K562 (cell line): ENCODE data around the gene KRTAP1-3. TPM values are rescaled to one million over a fixed set of nuclear protein-coding genes. Genes with fewer than 3 reads are reported as not detected.

Experiments used
- ATAC-seq: fragments of 200-7000 bp; cut with Tn5 transposase; 3 replicates; pipeline ENCODE4 v1.9.1; 2020; ENCODE audit warnings: moderate library complexity
- BruUV-seq: library from RNA; stranded (reverse); fragments of 400-500 nt; replicated peaks from 2 replicates; lab custom pipeline; 2021; lab: Mats Ljungman, UMichigan
- CTCF ChIA-PET: fragments of 300-600 bp; formaldehyde crosslinking; extraction: SDS; loops from one replicate; lab custom pipeline; 2021; ENCODE audit warnings: low intra/inter-chr PET ratio; lab: Yijun Ruan, JAX
- POLR2A ChIA-PET: fragments of 300-600, 350-650 bp; sonication (Branson Sonifier 250); formaldehyde crosslinking; extraction: SDS; loops from one replicate; lab custom pipeline; 2021; ENCODE audit warnings: antibody characterized with exemption, inconsistent platforms; lab: Yijun Ruan, JAX
- DNase-seq, 4 experiments: peaks; one replicate each; pipeline versions ENCODE4 v3.0.0 to v3.0.0-alpha.2; 2011 to 2018; ENCODE audit warnings: low spot score in 3 of 4, mixed read lengths in 3 of 4; ENCODE audit errors: extremely low read depth in 1 of 4
- FAIRE-seq: peaks from 2 replicates; lab custom pipeline; 2011; peaks lifted over from hg19 to GRCh38; lab: Jason Lieb, UNC
- H2AFZ ChIP-seq: 2 replicates; pipeline ENCODE4 v1.6.0; 2011; ENCODE audit warnings: low read depth, low read length, control low read depth, inconsistent platforms
- H3K27ac ChIP-seq: fragments of 200-600 bp; 3 replicates; pipeline ENCODE4 v1.8.0; 2011; ENCODE audit warnings: low read depth, mild to moderate bottlenecking, control low read depth, inconsistent platforms, low read length, moderate library complexity, mixed read lengths; ENCODE audit errors: extremely low read depth
- H3K27me3 ChIP-seq, 2 experiments: fragments of 300-600 bp in 1 of 2; 2 replicates in 1 of 2; 3 replicates in 1 of 2; pipeline versions ENCODE4 v1.6.0 to v1.8.0; 2011; ENCODE audit warnings: inconsistent platforms in 2 of 2, low read length in 2 of 2, mild to moderate bottlenecking in 1 of 2, mixed read lengths in 1 of 2, moderate library complexity in 1 of 2; ENCODE audit not compliant: control insufficient read depth in 2 of 2, insufficient read depth in 2 of 2
- H3K36me3 ChIP-seq: fragments of 300-600 bp; 3 replicates; pipeline ENCODE4 v1.8.0; 2011; ENCODE audit warnings: mild to moderate bottlenecking, low read length, inconsistent platforms; ENCODE audit not compliant: control insufficient read depth, insufficient read depth
- H3K4me1 ChIP-seq, 2 experiments: fragments of 200-600 bp in 1 of 2; replicated peaks in 1 of 2; 2 replicates in 1 of 2; 3 replicates in 1 of 2; pipeline versions ENCODE4 v1.5.1 to v1.8.0; 2011; ENCODE audit warnings: inconsistent platforms in 2 of 2, low read length in 2 of 2, mild to moderate bottlenecking in 1 of 2, mixed read lengths in 1 of 2, moderate library complexity in 1 of 2; ENCODE audit not compliant: control insufficient read depth in 2 of 2, insufficient read depth in 2 of 2
- H3K4me2 ChIP-seq: 2 replicates; pipeline ENCODE4 v1.6.1; 2011; ENCODE audit warnings: low read length, control low read depth, inconsistent platforms, mixed read lengths; ENCODE audit not compliant: insufficient read depth
- H3K4me3 ChIP-seq: fragments of 200-600 bp; sonication (generic), shearing (Covaris generic); 2 replicates; pipeline ENCODE4 v1.5.1; 2016; ENCODE audit warnings: control low read depth, inconsistent platforms
- H3K79me2 ChIP-seq: fragments of 200-600 bp; 3 replicates; pipeline ENCODE4 v1.8.0; 2011; ENCODE audit warnings: low read length, inconsistent platforms; ENCODE audit not compliant: control insufficient read depth, insufficient read depth
- H3K9ac ChIP-seq, 2 experiments: 2 replicates each; pipeline versions ENCODE4 v1.6.0 to v1.6.1; 2011; ENCODE audit warnings: low read depth in 2 of 2, low read length in 2 of 2, control low read depth in 1 of 2, inconsistent platforms in 1 of 2, mild to moderate bottlenecking in 1 of 2, mixed read lengths in 1 of 2; ENCODE audit not compliant: insufficient read depth in 1 of 2
- H3K9me1 ChIP-seq: one replicate; pipeline ENCODE4 v1.6.0; 2011; ENCODE audit warnings: inconsistent platforms, mild to moderate bottlenecking, low read length, moderate library complexity; ENCODE audit not compliant: control insufficient read depth, insufficient read depth
- H3K9me3 ChIP-seq: replicated peaks from 2 replicates; pipeline ENCODE4 v1.5.1; 2011; ENCODE audit warnings: low read depth, low read length, inconsistent platforms; ENCODE audit not compliant: control insufficient read depth, insufficient read depth
- H4K20me1 ChIP-seq: replicated peaks from 2 replicates; pipeline ENCODE4 v1.6.1; 2011; ENCODE audit warnings: low read length, inconsistent platforms, mixed read lengths; ENCODE audit not compliant: control insufficient read depth, insufficient read depth
- CAMTA2 ChIP-seq: fragments of 250-450 bp; sonication (Bioruptor Pico); conservative IDR thresholded peaks from 2 replicates; pipeline ENCODE4 v1.5.1; 2022
- CBX2 ChIP-seq: fragments of 200-600 bp; sonication (generic); IDR thresholded peaks from one replicate; pipeline ENCODE4 v1.6.1; 2012; ENCODE audit warnings: mild to moderate bottlenecking, low read length, inconsistent platforms; ENCODE audit not compliant: insufficient read depth, poor library complexity, severe bottlenecking
- HLTF ChIP-seq: fragments of 450-650 bp; IDR thresholded peaks from 2 replicates; pipeline ENCODE4 v1.6.1; 2016
- ILK ChIP-seq: fragments of 450-650 bp; IDR thresholded peaks from 2 replicates; pipeline ENCODE4 v1.6.1; 2016; ENCODE audit warnings: missing genetic modification characterization, low read depth, mild to moderate bottlenecking, missing compliant biosample characterization, moderate library complexity, borderline replicate concordance
- KLF10 ChIP-seq: fragments of 250-450 bp; sonication (Bioruptor Pico); IDR thresholded peaks from 2 replicates; pipeline ENCODE4 v1.6.1; 2021; ENCODE audit warnings: matching md5 sums
- NCOA2 ChIP-seq, 2 experiments: fragments of 450-650 bp; IDR thresholded peaks; 2 replicates each; pipeline ENCODE4 v1.6.1; 2018; ENCODE audit warnings: mild to moderate bottlenecking in 2 of 2, moderate library complexity in 1 of 2; ENCODE audit not compliant: partially characterized antibody in 2 of 2
- NFIX ChIP-seq: fragments of 250-450 bp; sonication (Bioruptor Pico); IDR thresholded peaks from 2 replicates; pipeline ENCODE4 v1.4.0; 2020; ENCODE audit warnings: low read depth, mild to moderate bottlenecking, moderate library complexity
- NFRKB ChIP-seq: fragments of 450-650 bp; IDR thresholded peaks from 2 replicates; pipeline ENCODE4 v1.6.1; 2016; ENCODE audit warnings: low read depth
- OTX1 ChIP-seq: fragments of 450-650 bp; formaldehyde crosslinking; IDR thresholded peaks from 2 replicates; pipeline ENCODE4 v1.4.0; 2022; ENCODE audit warnings: mild to moderate bottlenecking
- POLR2B ChIP-seq: fragments of 450-650 bp; IDR thresholded peaks from 2 replicates; pipeline ENCODE4 v1.6.1; 2018; ENCODE audit warnings: low read depth; ENCODE audit not compliant: partially characterized antibody
- RAD21 ChIP-seq, 2 experiments: fragments of 250-450 bp in 1 of 2; fragments of 450-650 bp in 1 of 2; sonication (Bioruptor Pico) in 1 of 2; formaldehyde crosslinking in 1 of 2; IDR thresholded peaks in 1 of 2; conservative IDR thresholded peaks in 1 of 2; 2 replicates each; pipeline versions ENCODE4 v1.4.0 to v1.8.0; 2020 to 2022; ENCODE audit warnings: mild to moderate bottlenecking in 2 of 2, moderate library complexity in 1 of 2
- STAT5B ChIP-seq: fragments of 250-450 bp; sonication (Bioruptor Pico); IDR thresholded peaks from 2 replicates; pipeline ENCODE4 v1.8.0; 2021; ENCODE audit warnings: mild to moderate bottlenecking, inconsistent platforms
- USF1 ChIP-seq: sonication (generic); formaldehyde crosslinking; IDR thresholded peaks from 2 replicates; pipeline ENCODE4 v1.9.0; 2022; ENCODE audit warnings: mild to moderate bottlenecking, missing genetic modification reagents
- ZNF696 ChIP-seq: fragments of 250-450 bp; sonication (Bioruptor Pico); conservative IDR thresholded peaks from 2 replicates; pipeline ENCODE4 v1.4.0; 2020; ENCODE audit warnings: mild to moderate bottlenecking, moderate library complexity
- in situ Hi-C: fragments of 300-500 bp; cut with MboI; formaldehyde crosslinking; loops from 4 replicates; pipeline ENCODE4 v1.15.0; 2018; ENCODE audit warnings: inconsistent platforms, mixed read lengths
- intact Hi-C: fragments of 100-400 bp; cut with micrococcal nuclease; formaldehyde crosslinking; loops from 2 replicates; pipeline ENCODE4 v1.14.2; 2022
- polyA plus RNA-seq, 8 experiments: library from polyadenylated mRNA; depleted of rRNA in 4 of 8; stranded (reverse) in 5 of 8; unstranded in 3 of 8; fragments of >200 nt; fragmentation: Nextera tagmentation in 2 of 8; fragmentation: Illumina TruSeq in 1 of 8; extraction: Ambion mirVana in 2 of 8; extraction: Trizol in 1 of 8; gene quantifications; 2 replicates each; pipeline versions ENCODE4 v1.2.1 to v1.2.3, GENCODE V29; 2011 to 2014; ENCODE audit warnings: inconsistent platforms in 1 of 8, missing spikeins in 1 of 8
- total RNA-seq, 7 experiments: library from RNA; depleted of rRNA in 6 of 7; stranded (reverse); fragments of >200 nt in 6 of 7; fragmentation: Illumina TruSeq in 2 of 7; extraction: Trizol in 2 of 7; gene quantifications; 2 replicates each; pipeline versions ENCODE4 v1.2.1 to v1.2.3, GENCODE V29; 2011 to 2021; ENCODE audit warnings: low replicate concordance in 1 of 7
- TF ChIP-seq, protein P1 (sequence below): fragments of 250-450 bp; sonication (Bioruptor Pico); IDR thresholded peaks from 2 replicates; pipeline ENCODE4 v1.9.0; 2021; ENCODE audit warnings: mild to moderate bottlenecking, inconsistent platforms

Gene KRTAP1-3
- total and polyA plus RNA-seq, 9 of the 15 experiments (the other 6 are each of a cell fraction or from before 2014, with no cell fraction given) = not detected

DNA sequence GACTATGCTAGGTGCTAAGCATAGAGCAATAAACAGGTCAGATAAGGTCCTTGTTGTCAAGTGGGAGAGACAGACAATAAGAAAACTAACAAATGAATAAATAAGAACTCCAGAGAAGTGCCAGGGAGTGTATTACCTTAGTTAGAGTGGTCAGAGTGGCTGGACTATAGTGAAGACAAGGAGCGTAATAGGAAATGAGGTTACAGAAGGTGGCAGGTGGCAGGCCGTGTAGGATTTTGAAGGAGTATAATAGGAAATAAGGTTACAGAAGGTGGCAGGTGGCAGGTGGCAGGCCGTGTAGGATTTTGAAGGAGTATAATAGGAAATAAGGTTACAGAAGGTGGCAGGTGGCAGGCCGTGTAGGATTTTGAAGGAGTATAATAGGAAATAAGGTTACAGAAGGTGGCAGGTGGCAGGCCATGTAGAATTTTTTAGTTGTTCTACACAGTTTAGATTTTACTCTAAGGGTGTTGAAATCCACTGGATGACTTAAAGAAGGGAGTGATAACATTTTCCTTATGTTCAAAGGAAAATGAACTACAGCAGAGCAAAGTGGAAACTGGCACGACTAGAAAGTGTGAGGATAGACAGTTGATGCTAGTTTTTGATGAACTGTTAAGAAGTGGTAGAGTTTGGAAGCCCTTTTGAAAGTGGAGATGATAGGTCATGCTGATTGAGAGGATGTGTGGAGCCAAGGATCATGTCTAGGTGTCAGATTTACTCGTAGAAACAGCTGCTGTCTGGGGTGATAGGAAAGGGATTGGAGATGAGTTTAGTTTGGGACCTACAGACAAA, 22.2 kb downstream of the KRTAP1-3 start (continued):
- TF ChIP-seq USF1 (CRISPR knock-in tag) (no peak), ZNF696 (CRISPR knock-in tag) (no peak), OTX1 (CRISPR knock-in tag) (no peak), STAT5B (CRISPR knock-in tag) (no peak), HLTF (no peak), NFIX (CRISPR knock-in tag) (no peak), CAMTA2 (CRISPR knock-in tag) (no peak), KLF10 (CRISPR knock-in tag) (no peak)

DNA sequence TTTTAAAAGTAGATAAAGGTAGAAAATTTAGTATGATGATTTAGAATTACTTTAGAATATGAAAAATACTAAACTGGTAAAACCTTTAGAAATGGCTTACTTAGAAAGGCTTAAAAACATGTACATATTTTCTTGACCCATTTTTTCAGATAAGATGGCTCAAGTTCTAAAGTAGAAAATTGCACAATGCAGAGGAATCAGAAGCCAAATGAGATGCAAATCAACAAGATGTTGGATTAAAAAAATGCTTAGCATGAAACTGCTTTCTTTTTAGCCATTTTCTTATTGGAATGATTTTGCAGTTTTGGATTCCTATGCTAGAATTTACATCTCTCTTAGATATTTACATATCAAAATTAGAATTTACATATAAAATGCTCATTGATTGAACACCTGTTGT, 24.2 kb downstream of the KRTAP1-3 start:
- in situ Hi-C loops = no loop called here
- no TSS peak for BruUV-seq
- H3K4me2 ChIP-seq = no peak overlapping the region
- H3K36me3 ChIP-seq = no peaks in the 10 kb centered on the region
- H3K9ac ChIP-seq = no peak overlapping the region
- H3K27me3 ChIP-seq = peaks cover 0 to 6% of the 10 kb centered on the region in 2 experiments; a peak in 3 of 5 replicates
- no peak for ATAC-seq
- POLR2A ChIA-PET = no interaction called here
- FAIRE-seq = no peak
- H4K20me1 ChIP-seq = no peaks in the 10 kb centered on the region
- H2AFZ ChIP-seq = no peak overlapping the region
- H3K9me3 ChIP-seq = no peaks in the 10 kb centered on the region
- intact Hi-C loops = no loop called here
- CTCF ChIA-PET = no interaction called here
- no peaks in the 10 kb centered on the region for H3K4me1 ChIP-seq
- no peak overlapping the region for H3K27ac ChIP-seq
- H3K79me2 ChIP-seq = no peaks in the 10 kb centered on the region
- DNase-seq = no peak
- H3K4me3 ChIP-seq = no peak overlapping the region
- no peaks in the 10 kb centered on the region for H3K9me1 ChIP-seq
- TF ChIP-seq ILK (tag) = no peak
- TF ChIP-seq CBX2 = no peak
- TF ChIP-seq RAD21 (CRISPR knock-in tag; conservative IDR thresholded peaks at IDR 0.05 in 1 of 2, IDR thresholded peaks at IDR 0.05 in 1 of 2) = no peak
- TF ChIP-seq, protein P1, sequence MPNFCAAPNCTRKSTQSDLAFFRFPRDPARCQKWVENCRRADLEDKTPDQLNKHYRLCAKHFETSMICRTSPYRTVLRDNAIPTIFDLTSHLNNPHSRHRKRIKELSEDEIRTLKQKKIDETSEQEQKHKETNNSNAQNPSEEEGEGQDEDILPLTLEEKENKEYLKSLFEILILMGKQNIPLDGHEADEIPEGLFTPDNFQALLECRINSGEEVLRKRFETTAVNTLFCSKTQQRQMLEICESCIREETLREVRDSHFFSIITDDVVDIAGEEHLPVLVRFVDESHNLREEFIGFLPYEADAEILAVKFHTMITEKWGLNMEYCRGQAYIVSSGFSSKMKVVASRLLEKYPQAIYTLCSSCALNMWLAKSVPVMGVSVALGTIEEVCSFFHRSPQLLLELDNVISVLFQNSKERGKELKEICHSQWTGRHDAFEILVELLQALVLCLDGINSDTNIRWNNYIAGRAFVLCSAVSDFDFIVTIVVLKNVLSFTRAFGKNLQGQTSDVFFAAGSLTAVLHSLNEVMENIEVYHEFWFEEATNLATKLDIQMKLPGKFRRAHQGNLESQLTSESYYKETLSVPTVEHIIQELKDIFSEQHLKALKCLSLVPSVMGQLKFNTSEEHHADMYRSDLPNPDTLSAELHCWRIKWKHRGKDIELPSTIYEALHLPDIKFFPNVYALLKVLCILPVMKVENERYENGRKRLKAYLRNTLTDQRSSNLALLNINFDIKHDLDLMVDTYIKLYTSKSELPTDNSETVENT (CRISPR knock-in tag) = no peak
- no peak for TF ChIP-seq POLR2B
- TF ChIP-seq NFRKB = no peak
- no peak for TF ChIP-seq NCOA2 (IDR thresholded peaks at IDR 0.05; ENCODE audit: partially characterized antibody in 2 of 2)
